K562 (cell line): Measurements from ENCODE around the gene C19orf12. TPM values are rescaled to one million over a fixed set of nuclear protein-coding genes. Genes with fewer than 3 reads are reported as not detected.
"Not testable (repeated sequence)": the region's sequence is repeated elsewhere in the genome, so short reads cannot be mapped to it uniquely, and the experiment has no call there.

Experiments used
- ATAC-seq: fragments of 200-7000 bp; cut with Tn5 transposase; 3 replicates; pipeline ENCODE4 v1.9.1; 2020; ENCODE audit warnings: moderate library complexity
- BruUV-seq: library from RNA; stranded (reverse); fragments of 400-500 nt; replicated peaks from 2 replicates; lab custom pipeline; 2021; lab: Mats Ljungman, UMichigan
- CTCF ChIA-PET: fragments of 300-600 bp; formaldehyde crosslinking; extraction: SDS; loops from one replicate; lab custom pipeline; 2021; ENCODE audit warnings: low intra/inter-chr PET ratio; lab: Yijun Ruan, JAX
- POLR2A ChIA-PET: fragments of 300-600, 350-650 bp; sonication (Branson Sonifier 250); formaldehyde crosslinking; extraction: SDS; loops from one replicate; lab custom pipeline; 2021; ENCODE audit warnings: antibody characterized with exemption, inconsistent platforms; lab: Yijun Ruan, JAX
- DNase-seq, 4 experiments: peaks; one replicate each; pipeline versions ENCODE4 v3.0.0 to v3.0.0-alpha.2; 2011 to 2018; ENCODE audit warnings: low spot score in 3 of 4, mixed read lengths in 3 of 4; ENCODE audit errors: extremely low read depth in 1 of 4
- FAIRE-seq: peaks from 2 replicates; lab custom pipeline; 2011; peaks lifted over from hg19 to GRCh38; lab: Jason Lieb, UNC
- H2AFZ ChIP-seq: 2 replicates; pipeline ENCODE4 v1.6.0; 2011; ENCODE audit warnings: low read depth, low read length, control low read depth, inconsistent platforms
- H3K27ac ChIP-seq: fragments of 200-600 bp; 3 replicates; pipeline ENCODE4 v1.8.0; 2011; ENCODE audit warnings: low read depth, mild to moderate bottlenecking, control low read depth, inconsistent platforms, low read length, moderate library complexity, mixed read lengths; ENCODE audit errors: extremely low read depth
- H3K27me3 ChIP-seq, 2 experiments: fragments of 300-600 bp in 1 of 2; 2 replicates in 1 of 2; 3 replicates in 1 of 2; pipeline versions ENCODE4 v1.6.0 to v1.8.0; 2011; ENCODE audit warnings: inconsistent platforms in 2 of 2, low read length in 2 of 2, mild to moderate bottlenecking in 1 of 2, mixed read lengths in 1 of 2, moderate library complexity in 1 of 2; ENCODE audit not compliant: control insufficient read depth in 2 of 2, insufficient read depth in 2 of 2
- H3K36me3 ChIP-seq: fragments of 300-600 bp; 3 replicates; pipeline ENCODE4 v1.8.0; 2011; ENCODE audit warnings: mild to moderate bottlenecking, low read length, inconsistent platforms; ENCODE audit not compliant: control insufficient read depth, insufficient read depth
- H3K4me1 ChIP-seq, 2 experiments: fragments of 200-600 bp in 1 of 2; replicated peaks in 1 of 2; 2 replicates in 1 of 2; 3 replicates in 1 of 2; pipeline versions ENCODE4 v1.5.1 to v1.8.0; 2011; ENCODE audit warnings: inconsistent platforms in 2 of 2, low read length in 2 of 2, mild to moderate bottlenecking in 1 of 2, mixed read lengths in 1 of 2, moderate library complexity in 1 of 2; ENCODE audit not compliant: control insufficient read depth in 2 of 2, insufficient read depth in 2 of 2
- H3K4me2 ChIP-seq: 2 replicates; pipeline ENCODE4 v1.6.1; 2011; ENCODE audit warnings: low read length, control low read depth, inconsistent platforms, mixed read lengths; ENCODE audit not compliant: insufficient read depth
- H3K4me3 ChIP-seq: fragments of 200-600 bp; sonication (generic), shearing (Covaris generic); 2 replicates; pipeline ENCODE4 v1.5.1; 2016; ENCODE audit warnings: control low read depth, inconsistent platforms
- H3K79me2 ChIP-seq: fragments of 200-600 bp; 3 replicates; pipeline ENCODE4 v1.8.0; 2011; ENCODE audit warnings: low read length, inconsistent platforms; ENCODE audit not compliant: control insufficient read depth, insufficient read depth
- H3K9ac ChIP-seq, 2 experiments: 2 replicates each; pipeline versions ENCODE4 v1.6.0 to v1.6.1; 2011; ENCODE audit warnings: low read depth in 2 of 2, low read length in 2 of 2, control low read depth in 1 of 2, inconsistent platforms in 1 of 2, mild to moderate bottlenecking in 1 of 2, mixed read lengths in 1 of 2; ENCODE audit not compliant: insufficient read depth in 1 of 2
- H3K9me1 ChIP-seq: one replicate; pipeline ENCODE4 v1.6.0; 2011; ENCODE audit warnings: inconsistent platforms, mild to moderate bottlenecking, low read length, moderate library complexity; ENCODE audit not compliant: control insufficient read depth, insufficient read depth
- H3K9me3 ChIP-seq: replicated peaks from 2 replicates; pipeline ENCODE4 v1.5.1; 2011; ENCODE audit warnings: low read depth, low read length, inconsistent platforms; ENCODE audit not compliant: control insufficient read depth, insufficient read depth
- H4K20me1 ChIP-seq: replicated peaks from 2 replicates; pipeline ENCODE4 v1.6.1; 2011; ENCODE audit warnings: low read length, inconsistent platforms, mixed read lengths; ENCODE audit not compliant: control insufficient read depth, insufficient read depth
- CHD4 ChIP-seq: fragments of 200-600 bp; sonication (generic); IDR thresholded peaks from 3 replicates; pipeline ENCODE4 v1.6.1; 2012; ENCODE audit warnings: low read depth, mild to moderate bottlenecking, mixed read lengths, low read length, inconsistent platforms; ENCODE audit not compliant: insufficient read depth, insufficient replicate concordance, poor library complexity, severe bottlenecking
- CXXC5 ChIP-seq: fragments of 250-450 bp; sonication (Bioruptor Pico); IDR thresholded peaks from 2 replicates; pipeline ENCODE4 v1.8.0; 2022; ENCODE audit warnings: inconsistent platforms, mild to moderate bottlenecking, moderate library complexity
- DMBX1 ChIP-seq: fragments of 250-450 bp; sonication (Bioruptor Pico); IDR thresholded peaks from 2 replicates; pipeline ENCODE4 v1.8.0; 2022; ENCODE audit warnings: inconsistent platforms, mild to moderate bottlenecking, moderate library complexity, borderline replicate concordance
- GATAD2A ChIP-seq: fragments of 450-650 bp; IDR thresholded peaks from 2 replicates; pipeline ENCODE4 v1.6.1; 2017
- IRF2 ChIP-seq: sonication (generic); formaldehyde crosslinking; IDR thresholded peaks from 2 replicates; pipeline ENCODE4 v1.8.1; 2022; ENCODE audit warnings: mild to moderate bottlenecking, missing genetic modification reagents
- NCOA6 ChIP-seq: fragments of 450-650 bp; IDR thresholded peaks from 2 replicates; pipeline ENCODE4 v1.6.1; 2017; ENCODE audit warnings: mild to moderate bottlenecking
- NFYB ChIP-seq: IDR thresholded peaks from 2 replicates; pipeline ENCODE4 v1.6.1; 2011; ENCODE audit warnings: mild to moderate bottlenecking, moderate library complexity; ENCODE audit not compliant: insufficient read length; ENCODE audit errors: extremely low read depth
- ZNF57 ChIP-seq: fragments of 450-650 bp; formaldehyde crosslinking; IDR thresholded peaks from 2 replicates; pipeline ENCODE4 v1.4.0; 2020; ENCODE audit warnings: mild to moderate bottlenecking, moderate library complexity
- WGBS: fragments of 100-300 bp; shearing (Covaris generic); methylation state at CpG from one replicate; pipeline ENCODE4 v1.1.6; 2016; ENCODE audit warnings: low coverage, mixed read lengths; ENCODE audit not compliant: insufficient coverage; ENCODE audit errors: missing lambda C conversion rate; 5-methylcytosine and 5-hydroxymethylcytosine counted together
- in situ Hi-C: fragments of 300-500 bp; cut with MboI; formaldehyde crosslinking; loops from 4 replicates; pipeline ENCODE4 v1.15.0; 2018; ENCODE audit warnings: inconsistent platforms, mixed read lengths
- intact Hi-C: fragments of 100-400 bp; cut with micrococcal nuclease; formaldehyde crosslinking; loops from 2 replicates; pipeline ENCODE4 v1.14.2; 2022
- polyA plus RNA-seq, 8 experiments: library from polyadenylated mRNA; depleted of rRNA in 4 of 8; stranded (reverse) in 5 of 8; unstranded in 3 of 8; fragments of >200 nt; fragmentation: Nextera tagmentation in 2 of 8; fragmentation: Illumina TruSeq in 1 of 8; extraction: Ambion mirVana in 2 of 8; extraction: Trizol in 1 of 8; gene quantifications; 2 replicates each; pipeline versions ENCODE4 v1.2.1 to v1.2.3, GENCODE V29; 2011 to 2014; ENCODE audit warnings: inconsistent platforms in 1 of 8, missing spikeins in 1 of 8
- total RNA-seq, 7 experiments: library from RNA; depleted of rRNA in 6 of 7; stranded (reverse); fragments of >200 nt in 6 of 7; fragmentation: Illumina TruSeq in 2 of 7; extraction: Trizol in 2 of 7; gene quantifications; 2 replicates each; pipeline versions ENCODE4 v1.2.1 to v1.2.3, GENCODE V29; 2011 to 2021; ENCODE audit warnings: low replicate concordance in 1 of 7

Gene C19orf12
- total and polyA plus RNA-seq, 9 of the 15 experiments (the other 6 are each of a cell fraction or from before 2014, with no cell fraction given), result 1.9 to 14.5 (median 10.2) TPM

GRCh38 chr19:29711584-29712132 lies 3.4 kb downstream of the C19orf12 start:
- FAIRE-seq, result no peak
- no peaks in the 10 kb centered on the region for H3K27me3 ChIP-seq
- no peaks in the 10 kb centered on the region for H4K20me1 ChIP-seq
- H3K9ac ChIP-seq, result 0 out of 4 replicates have a peak overlapping the region, but pooled peaks of 1 of the 2 experiments have one; percentile 26
- ChIA-PET CTCF (interaction anchor here (0.6 kb wide), 1 partner anchor 12 kb away, joined by 3 read pairs; no protein-coding TSS in a partner anchor), POLR2A (interaction anchor here (0.6 kb wide), 1 partner anchor 141 kb away, joined by 3 read pairs; no protein-coding TSS in a partner anchor)
- H3K9me1 ChIP-seq, result no peaks in the 10 kb centered on the region
- intact Hi-C loops, result loop anchor here (10.0 kb wide), 1 partner anchor 187 kb away; the partner anchor contains the start of gene VSTM2B
- no peak for ATAC-seq
- no peak for DNase-seq
- in situ Hi-C loops, result no loop called here
- no peaks in the 10 kb centered on the region for H3K9me3 ChIP-seq
- H3K27ac ChIP-seq, result no peak overlapping the region
- peaks cover 7 to 32% of the 10 kb centered on the region in 2 experiments; a peak in 4 of 5 replicates for H3K4me1 ChIP-seq
- H3K79me2 ChIP-seq, result peaks cover 25% of the 10 kb centered on the region
- H3K36me3 ChIP-seq, result peaks cover 12% of the 10 kb centered on the region; the same call in 2 of the 3 replicates
- H3K4me3 ChIP-seq, result no peak overlapping the region
- no peak overlapping the region for H3K4me2 ChIP-seq
- 74% methylated on average over 6 of the region's 6 CpGs for WGBS
- BruUV-seq, result no TSS peak
- no peak for TF ChIP-seq IRF2 (CRISPR knock-in tag)
- TF ChIP-seq NCOA6, result no peak
- no peak for TF ChIP-seq CXXC5 (CRISPR knock-in tag)
- no peak for TF ChIP-seq ZNF57 (CRISPR knock-in tag)
- TF ChIP-seq NFYB, result no peak
- TF ChIP-seq GATAD2A, result no peak
- no peak for TF ChIP-seq DMBX1
- no peak for TF ChIP-seq CHD4
- TF ChIP-seq, all 486 proteins: peak for 0
- H2AFZ ChIP-seq, result no peak overlapping the region

DNA sequence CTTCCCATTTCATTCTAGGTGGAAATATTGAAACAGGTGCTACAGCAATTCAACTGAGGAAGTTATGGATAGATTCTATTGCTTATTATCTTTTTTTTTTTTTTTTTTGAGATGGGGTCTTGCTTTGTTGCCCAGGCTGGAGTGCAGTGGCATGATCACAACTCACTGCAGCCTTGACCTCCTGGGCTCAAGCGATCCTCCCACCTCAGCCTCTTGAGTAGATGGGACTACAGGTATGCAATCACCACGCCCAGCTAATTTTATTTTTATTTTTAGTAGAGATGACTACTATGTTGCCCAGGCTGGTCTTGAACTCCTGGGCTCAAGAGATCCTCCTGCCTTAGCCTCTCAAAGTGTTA lies 5.6 kb downstream of the C19orf12 start:
- WGBS, result 68% methylated on average over 2 of the region's 2 CpGs
- intact Hi-C loops, in situ Hi-C loops, H3K27ac ChIP-seq, FAIRE-seq, H2AFZ ChIP-seq, H3K9ac ChIP-seq, BruUV-seq, H3K27me3 ChIP-seq, CTCF ChIA-PET, H3K79me2 ChIP-seq, H4K20me1 ChIP-seq, DNase-seq, ATAC-seq, H3K9me3 ChIP-seq, H3K4me3 ChIP-seq, H3K9me1 ChIP-seq, H3K4me2 ChIP-seq: not testable (repeated sequence)
- POLR2A ChIA-PET, result interaction anchor here (1.2 kb wide), 1 partner anchor 10 kb away, joined by 4 read pairs; no protein-coding TSS in a partner anchor
- H3K36me3 ChIP-seq, result peaks cover 19% of the 10 kb centered on the region; the same call in 2 of the 3 replicates
- H3K4me1 ChIP-seq, result peaks cover 0 to 14% of the 10 kb centered on the region in 2 experiments; a peak in 2 of 5 replicates
